Stimulated activated CD8-positive, alpha-beta memory T cell treated with anti-CD3 and anti-CD28 coated beads, Interleukin-2, amount 100 ng/mL, for 48 hours (primary cell): ENCODE results near the gene TNXB.

ENCODE experiments used
- DNase-seq, 2 donors: peaks; one replicate each; pipeline ENCODE4 v3.0.0-alpha.2; 2020; ENCODE audit warnings: low read depth in 2 of 2

The TNXB gene, protein sequence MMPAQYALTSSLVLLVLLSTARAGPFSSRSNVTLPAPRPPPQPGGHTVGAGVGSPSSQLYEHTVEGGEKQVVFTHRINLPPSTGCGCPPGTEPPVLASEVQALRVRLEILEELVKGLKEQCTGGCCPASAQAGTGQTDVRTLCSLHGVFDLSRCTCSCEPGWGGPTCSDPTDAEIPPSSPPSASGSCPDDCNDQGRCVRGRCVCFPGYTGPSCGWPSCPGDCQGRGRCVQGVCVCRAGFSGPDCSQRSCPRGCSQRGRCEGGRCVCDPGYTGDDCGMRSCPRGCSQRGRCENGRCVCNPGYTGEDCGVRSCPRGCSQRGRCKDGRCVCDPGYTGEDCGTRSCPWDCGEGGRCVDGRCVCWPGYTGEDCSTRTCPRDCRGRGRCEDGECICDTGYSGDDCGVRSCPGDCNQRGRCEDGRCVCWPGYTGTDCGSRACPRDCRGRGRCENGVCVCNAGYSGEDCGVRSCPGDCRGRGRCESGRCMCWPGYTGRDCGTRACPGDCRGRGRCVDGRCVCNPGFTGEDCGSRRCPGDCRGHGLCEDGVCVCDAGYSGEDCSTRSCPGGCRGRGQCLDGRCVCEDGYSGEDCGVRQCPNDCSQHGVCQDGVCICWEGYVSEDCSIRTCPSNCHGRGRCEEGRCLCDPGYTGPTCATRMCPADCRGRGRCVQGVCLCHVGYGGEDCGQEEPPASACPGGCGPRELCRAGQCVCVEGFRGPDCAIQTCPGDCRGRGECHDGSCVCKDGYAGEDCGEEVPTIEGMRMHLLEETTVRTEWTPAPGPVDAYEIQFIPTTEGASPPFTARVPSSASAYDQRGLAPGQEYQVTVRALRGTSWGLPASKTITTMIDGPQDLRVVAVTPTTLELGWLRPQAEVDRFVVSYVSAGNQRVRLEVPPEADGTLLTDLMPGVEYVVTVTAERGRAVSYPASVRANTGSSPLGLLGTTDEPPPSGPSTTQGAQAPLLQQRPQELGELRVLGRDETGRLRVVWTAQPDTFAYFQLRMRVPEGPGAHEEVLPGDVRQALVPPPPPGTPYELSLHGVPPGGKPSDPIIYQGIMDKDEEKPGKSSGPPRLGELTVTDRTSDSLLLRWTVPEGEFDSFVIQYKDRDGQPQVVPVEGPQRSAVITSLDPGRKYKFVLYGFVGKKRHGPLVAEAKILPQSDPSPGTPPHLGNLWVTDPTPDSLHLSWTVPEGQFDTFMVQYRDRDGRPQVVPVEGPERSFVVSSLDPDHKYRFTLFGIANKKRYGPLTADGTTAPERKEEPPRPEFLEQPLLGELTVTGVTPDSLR (N-terminal part only)

GRCh38 chr6:32109114-32109764 is at the start of gene TNXB:
TSS of gene TNXB (minus strand) at chr6:32109338. CDS start at chr6:32098198, 11,140 bp downstream.
- DNase-seq: no peak

GRCh38 chr6:32158052-32158451 is 48.9 kb upstream of the TNXB start:
- DNase-seq: no peak

DNA sequence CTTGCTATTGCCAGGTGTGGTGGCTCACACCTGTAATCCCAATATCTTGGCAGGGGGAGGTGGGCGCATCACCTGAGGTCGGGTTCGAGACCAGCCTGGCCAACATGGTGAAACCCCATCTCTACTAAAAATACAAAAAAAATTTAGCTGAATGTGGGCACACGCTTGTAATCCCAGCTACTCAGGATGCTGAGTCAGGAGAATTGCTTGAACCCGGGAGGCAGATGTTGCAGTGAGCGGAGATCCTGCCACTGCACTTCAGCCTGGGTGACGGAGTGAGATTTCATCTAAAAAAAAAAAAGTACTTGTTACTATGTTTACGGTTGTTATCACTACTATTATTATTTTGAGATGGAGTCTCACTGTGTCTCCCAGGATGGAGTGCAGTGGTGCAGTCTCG is 47.8 kb upstream of the TNXB start:
- no peak for DNase-seq

- DNase-seq: no peak
Measured at GRCh38 chr6:32154514-32155161, 45.5 kb upstream of the TNXB start.

- DNase-seq: peak; percentile 74 to 79
Measured at GRCh38 chr6:32153564-32154513, 44.7 kb upstream of the TNXB start, which contains the start of gene PPT2. TSS of gene PPT2 (plus strand) at chr6:32154141. CDS start at chr6:32154595, 454 bp downstream.

GRCh38 chr6:32152769-32153563 is 43.8 kb upstream of the TNXB start:
- DNase-seq: no peak

DNA sequence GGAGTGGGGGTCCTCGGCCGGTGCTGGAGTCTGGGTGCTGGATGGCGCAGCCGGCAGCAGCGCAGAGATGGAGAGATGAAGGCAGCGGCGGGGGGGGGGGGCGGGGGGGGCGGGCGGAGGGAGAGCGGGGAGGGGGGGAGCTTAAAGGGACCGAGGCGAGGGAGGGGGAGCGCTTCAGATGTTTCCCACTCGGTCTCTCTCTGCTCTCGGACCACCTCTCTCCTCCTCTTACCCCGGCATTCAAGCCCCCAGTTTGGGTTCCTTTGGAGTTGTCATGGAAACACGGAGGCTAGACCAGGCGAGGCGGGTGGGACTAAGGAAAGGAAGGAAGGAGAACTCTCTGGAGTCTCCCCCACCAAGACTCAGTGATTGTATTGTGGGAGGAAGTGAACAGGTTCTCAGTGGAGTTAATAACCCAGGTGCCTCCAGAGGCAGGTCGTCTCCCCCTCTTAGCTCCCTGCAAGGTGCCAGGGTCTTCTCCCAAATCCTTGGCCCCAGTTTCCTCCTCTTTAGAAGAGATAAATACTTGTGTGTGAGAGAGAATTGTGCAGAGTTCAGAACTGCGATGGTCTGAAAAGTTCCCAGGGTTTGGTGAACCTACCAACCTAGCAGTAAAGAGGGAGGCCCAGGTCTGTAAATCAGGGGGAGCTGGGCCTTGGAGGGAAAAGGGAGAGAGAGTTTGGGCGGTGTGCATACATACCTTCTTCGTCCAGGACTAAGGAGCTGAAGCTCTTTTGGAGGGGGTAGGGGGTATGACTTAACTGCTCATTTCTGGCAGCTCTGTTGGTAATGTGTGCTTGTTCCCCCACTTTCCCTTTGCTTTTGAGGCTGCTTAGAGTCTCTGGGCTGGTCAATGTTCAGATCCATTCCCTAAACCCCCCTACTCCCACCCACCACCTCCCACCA is 43.0 kb upstream of the TNXB start, which contains the start of gene PRRT1:
Gene PRRT1, minus strand, starts transcription at position 77 of the 906 bp plus-strand sequence. CDS start 112 bp downstream, outside the sequence.
- no peak for DNase-seq

GRCh38 chr6:32151181-32151862 is 42.2 kb upstream of the TNXB start:
- no peak for DNase-seq

DNA sequence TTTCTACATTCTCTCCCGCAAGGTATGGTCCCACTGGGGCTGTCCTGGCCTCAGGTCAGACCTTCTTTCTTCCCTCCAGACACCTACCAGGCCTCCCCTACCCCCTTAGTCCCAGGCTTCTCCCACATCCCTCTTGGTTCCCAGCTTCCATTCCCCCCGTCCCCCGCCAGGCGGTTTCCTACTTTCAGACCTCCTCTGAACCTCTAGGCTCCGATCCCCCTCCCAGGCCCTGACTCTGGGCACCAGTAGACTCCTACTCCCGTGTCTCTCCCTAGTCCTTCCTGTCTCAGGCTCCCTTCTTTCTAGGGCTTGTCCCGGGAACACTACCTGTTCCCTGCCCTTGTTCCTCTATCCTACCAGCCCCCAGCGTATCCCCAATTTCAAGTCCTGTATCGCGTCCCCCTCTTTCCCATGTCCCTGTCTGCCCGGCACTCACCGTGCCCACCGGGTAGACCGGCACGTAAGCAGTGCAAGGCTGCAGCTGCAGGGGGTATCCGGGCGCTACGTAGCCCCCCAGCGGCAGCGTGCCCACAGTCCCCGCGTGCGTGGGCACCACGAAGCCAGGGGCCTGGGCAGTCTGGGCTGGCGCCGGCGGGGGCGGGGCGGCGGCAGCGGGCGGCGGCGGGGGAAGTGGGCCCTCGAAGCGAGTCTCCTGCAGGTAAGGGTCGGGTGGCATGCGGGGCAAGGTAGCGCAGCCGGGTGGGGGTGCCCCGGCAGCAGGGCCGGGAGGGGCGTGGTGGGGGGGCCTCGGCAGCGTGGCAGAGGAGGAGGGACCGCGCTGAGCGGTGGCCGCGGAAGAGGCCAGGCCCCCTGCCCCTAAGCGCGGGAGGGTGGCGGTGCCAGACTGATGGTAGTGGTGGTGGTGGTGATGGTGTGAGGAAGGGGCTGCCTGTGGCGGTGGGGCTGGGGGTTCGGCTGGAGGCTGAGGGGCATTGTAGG is 41.1 kb upstream of the TNXB start:
- no peak for DNase-seq

DNA sequence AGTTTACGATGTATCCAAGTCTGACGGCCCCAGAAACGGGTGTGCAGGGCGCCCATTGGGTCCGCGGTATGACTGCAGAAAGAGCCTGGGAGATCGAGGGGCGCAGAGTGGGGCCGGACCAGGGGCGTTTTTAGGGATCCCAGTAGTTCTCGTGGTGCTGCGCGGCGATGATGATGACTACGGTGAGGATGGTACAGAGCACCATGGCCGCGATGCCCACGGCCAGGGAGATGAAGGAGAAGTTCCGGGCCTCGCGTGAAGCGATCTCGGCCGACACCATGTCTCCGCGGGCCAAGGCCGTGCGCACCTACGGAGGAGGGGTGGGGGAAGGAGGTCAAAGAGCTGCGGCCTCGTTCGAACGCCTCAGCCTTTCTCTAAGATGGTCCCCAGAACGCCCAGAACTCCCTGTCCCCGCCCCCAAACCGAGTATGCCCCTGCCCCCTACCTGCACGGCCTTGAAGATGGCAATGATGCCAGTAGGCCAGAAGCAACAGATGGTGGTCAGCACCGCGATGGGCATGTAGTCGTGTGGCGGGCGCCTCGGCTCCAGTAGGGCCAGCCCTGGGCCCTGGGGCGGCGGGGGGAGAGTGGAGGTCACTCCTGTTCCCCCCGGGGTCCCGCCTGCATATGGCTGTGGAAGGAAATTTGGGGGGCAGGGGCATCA is 40.1 kb upstream of the TNXB start:
- no peak for DNase-seq

DNA sequence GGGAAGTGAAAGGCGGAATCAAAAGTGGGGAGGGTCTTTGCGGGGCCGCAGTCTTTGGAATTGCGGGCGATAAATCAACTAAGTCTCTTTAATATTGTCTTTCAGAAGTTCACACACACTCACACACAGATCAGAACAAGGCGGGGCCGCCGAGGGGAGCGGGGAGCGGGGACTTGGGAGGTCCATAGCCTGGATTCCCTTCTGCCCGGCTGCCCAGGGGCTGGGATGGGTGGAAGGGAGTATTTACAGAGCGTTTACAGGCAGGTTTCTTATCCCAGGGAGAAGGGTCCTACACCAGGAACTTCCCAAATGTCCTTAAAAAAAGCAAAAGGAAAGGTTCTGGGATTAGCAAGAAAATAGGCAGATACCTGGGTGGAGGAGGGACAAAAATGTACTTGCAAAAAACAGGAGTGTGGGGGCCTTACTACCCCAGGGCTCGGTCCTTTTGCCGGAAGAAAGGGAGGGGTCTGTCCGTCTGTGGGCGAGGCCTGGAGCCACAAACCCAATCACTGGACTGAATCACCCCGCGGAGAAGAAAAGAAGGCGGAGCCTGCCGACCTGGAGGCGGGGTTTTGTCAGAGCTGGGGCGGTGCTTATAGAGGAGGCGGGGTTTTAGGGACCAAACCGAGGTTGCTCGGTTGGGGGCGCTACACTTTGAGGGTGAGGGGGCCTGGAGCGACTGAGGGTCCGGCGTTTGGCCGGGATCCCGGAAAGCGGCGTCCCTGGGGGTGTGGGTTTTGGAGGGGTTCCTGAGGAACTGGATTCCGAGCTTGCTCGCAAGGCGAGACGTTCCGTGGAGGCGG is 39.4 kb upstream of the TNXB start:
- DNase-seq: peak; percentile 44 to 67

DNA sequence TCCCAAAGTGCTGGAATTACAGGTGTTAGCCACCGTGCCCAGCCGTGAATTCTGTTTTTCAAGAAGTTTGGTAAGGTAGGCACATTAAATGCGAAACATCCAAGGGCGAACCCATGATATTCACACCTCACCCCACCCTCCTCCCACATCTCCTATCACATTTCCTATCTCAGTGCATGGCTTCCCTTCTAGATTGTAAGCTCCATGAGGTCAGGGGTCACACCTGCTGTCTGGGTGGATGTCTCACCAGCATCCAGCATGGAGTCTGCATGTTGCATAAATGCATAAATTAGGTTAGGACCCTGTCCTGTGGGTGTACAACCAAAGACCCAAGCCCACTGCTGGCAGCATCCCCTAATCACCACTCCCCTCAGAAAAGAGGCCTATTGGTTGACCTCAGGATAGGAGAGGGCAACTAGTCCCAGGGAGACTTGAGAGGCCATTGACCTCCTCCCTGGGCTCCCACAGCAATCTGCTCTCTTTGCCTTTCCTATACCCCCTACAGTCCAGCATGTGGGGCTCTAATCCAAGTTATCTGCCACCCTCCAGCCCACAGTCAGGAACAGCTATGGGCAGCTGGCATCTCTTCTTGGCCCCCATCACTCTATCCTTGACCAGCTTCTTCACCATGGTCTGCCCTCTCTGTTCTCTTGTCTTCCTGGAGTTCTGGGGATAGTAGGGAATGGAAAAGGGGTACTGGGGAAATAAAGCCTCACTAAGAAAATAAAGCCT is 38.4 kb upstream of the TNXB start:
- no peak for DNase-seq

DNA sequence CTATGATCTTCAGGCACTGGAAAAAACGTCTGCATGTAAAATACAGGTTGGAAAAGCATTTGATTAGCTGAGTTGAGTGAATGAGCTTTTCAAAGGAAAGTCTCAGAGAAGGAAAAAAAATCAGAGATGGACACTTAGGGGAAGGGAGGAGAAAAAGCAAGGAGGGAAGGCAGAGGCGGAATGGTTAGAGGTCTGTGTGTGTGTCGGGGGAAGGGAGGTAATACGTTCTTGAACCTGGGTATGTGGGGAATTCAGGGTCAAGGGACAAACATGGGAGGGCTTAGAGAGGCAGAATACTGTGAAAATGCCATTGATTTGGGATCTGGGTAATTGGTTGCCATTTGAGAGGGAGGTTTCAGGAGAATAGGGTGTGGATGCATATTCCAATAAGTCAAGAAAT is 37.5 kb upstream of the TNXB start:
- DNase-seq: no peak

- no peak for DNase-seq
Measured at GRCh38 chr6:32146287-32146686, 37.1 kb upstream of the TNXB start.
